HG02973 (cell line): Measurements from ENCODE around the gene SLC6A12.

Experiments
- ATAC-seq: cut with Tn5 transposase; IDR thresholded peaks from one replicate; pipeline ENCODE4 v1.9.1; 2021; ENCODE audit warnings: moderate library complexity; ENCODE audit not compliant: unreplicated experiment

Gene SLC6A12

GRCh38 chr12:214003-214741, at the start of gene SLC6A12:
Gene SLC6A12 (minus strand): TSS chr12:214157. CDS start chr12:209986, 4,171 bp downstream.
- no peak for ATAC-seq

DNA sequence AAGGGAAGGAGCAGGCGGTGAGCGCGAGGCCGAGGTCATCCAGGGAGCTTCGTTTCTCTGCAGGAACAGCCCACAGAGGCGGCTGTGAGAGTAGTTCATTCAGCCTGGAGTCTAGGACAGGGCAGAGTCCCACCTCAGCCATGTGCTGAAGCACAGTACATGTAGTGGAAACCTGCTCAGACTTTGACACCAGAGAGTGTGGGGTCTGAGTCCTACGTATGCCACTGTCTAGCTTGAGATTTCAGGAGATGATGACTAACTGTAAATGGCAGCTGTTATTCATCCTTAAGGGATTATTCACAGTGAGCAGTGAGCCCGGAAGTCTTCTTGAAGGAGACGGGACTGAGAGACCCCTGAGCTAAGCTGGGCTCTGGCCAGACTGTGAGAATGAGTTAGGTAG, 49.6 kb upstream of the SLC6A12 start:
- no peak for ATAC-seq

DNA sequence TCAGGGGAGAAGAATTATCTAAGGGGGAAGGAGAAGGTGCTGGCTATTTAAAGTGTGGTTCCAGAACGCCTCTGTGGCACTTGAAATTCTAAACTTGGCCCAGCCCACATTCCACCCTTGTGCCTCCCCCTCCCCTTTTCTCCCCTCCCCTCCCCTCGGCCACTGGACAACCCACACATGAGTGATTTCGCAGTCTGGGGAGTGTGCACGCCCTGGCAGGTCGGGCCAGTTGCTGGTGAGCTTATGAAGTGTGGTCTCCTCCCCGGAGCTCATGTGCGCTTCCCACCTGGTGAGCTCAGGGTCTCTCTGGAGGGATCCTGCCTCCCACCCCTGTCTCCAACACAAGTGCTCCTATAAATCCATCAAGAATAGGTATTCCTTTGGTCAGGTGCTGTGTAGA, 48.9 kb upstream of the SLC6A12 start, which contains the start of gene SLC6A13:
Gene SLC6A13 (minus strand): TSS at position 20 of the 400 bp plus-strand sequence. CDS start 2,784 bp downstream, outside the sequence.
- no peak for ATAC-seq

GRCh38 chr12:262113-262512, 48.2 kb upstream of the SLC6A12 start:
- ATAC-seq, result no peak

GRCh38 chr12:257521-258321, 43.8 kb upstream of the SLC6A12 start:
- no peak for ATAC-seq

DNA sequence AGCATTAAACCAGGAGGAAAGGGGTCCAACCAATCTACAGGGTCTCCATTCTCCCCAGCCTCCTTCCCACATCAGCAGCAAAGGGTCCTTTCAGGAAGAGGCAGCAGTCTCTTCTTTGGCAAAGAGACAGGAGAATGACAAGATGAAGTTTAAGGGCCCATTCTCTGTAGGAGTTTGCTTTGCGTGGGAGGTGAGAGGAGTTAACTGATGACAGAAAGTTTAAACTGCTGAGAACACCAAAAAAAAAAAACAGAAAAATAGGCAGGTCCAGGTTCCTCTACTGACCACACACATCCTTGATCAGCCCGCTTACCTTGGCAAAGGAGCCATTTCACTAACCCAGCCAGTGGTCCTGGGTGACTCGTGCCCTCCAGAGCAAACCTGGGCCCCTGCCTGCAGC, 43.0 kb upstream of the SLC6A12 start:
- ATAC-seq, result no peak

DNA sequence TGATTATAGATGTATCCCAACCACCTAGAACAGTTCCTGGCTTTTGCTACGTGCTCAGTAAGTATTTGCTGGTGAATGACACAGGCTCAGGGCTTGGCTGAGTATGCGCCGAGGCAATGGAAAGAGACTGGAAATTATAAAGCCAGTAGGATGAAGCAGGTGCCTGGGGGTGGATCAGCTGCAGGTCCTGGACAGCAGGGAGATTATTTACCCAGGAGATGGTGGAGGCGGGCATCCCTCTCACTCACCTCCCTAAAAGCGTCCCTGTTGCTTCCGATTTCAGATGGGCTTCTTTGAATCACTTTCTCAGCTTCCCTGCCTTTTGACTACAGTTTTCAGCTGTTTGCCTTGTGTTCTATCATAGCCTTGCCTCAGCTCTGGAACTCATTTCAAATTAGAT, 42.3 kb upstream of the SLC6A12 start:
- no peak for ATAC-seq

GRCh38 chr12:254912-255311, 41.0 kb upstream of the SLC6A12 start:
- no peak for ATAC-seq

DNA sequence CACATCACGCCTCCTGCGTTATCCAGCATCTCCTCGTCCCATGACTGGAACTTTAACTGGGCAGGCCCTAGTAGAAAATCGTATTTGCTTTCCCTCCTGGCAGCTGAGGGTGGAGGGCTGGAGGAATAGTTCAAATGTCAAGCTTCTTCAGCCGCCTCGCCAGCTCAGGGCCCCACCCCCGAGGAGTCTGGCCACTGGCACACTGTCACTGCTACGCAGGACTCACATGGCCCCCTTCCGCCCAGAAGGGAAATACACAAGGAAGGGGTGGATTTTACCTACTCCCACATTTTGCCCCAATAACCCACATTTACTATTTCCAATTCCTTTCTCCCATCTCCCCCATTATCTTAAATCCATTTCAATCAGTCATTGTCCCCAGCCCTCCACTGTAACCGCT, 40.1 kb upstream of the SLC6A12 start:
- no peak for ATAC-seq

GRCh38 chr12:253116-253831, 39.3 kb upstream of the SLC6A12 start:
- no peak for ATAC-seq

GRCh38 chr12:252636-253035, 38.7 kb upstream of the SLC6A12 start:
- ATAC-seq, result no peak

DNA sequence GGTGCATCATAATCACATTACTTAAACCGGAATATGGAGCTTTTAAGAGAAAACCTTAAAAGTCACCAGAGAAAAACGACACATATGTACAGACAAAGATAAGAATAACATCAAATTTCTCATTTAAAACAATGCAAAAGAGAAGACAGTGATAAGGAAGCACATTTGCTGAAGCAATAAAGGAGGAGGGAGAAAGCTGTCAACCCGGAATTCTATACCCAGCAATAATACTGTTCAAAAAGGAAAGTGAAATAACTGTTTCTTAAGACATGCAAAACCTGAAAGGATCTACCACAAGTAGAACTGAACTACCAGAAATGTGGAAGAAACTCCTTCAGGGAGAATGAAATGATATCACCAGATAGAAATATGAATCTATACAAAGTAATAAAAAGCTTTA, 33.3 kb upstream of the SLC6A12 start:
- no peak for ATAC-seq

- ATAC-seq, result no peak
These were observed 29.4 kb upstream of the SLC6A12 start for GRCh38 chr12:243381-243780.

- no peak for ATAC-seq
These were observed 28.5 kb upstream of the SLC6A12 start for GRCh38 chr12:242496-242895.

- ATAC-seq, result no peak
These were observed 27.3 kb upstream of the SLC6A12 start for GRCh38 chr12:241266-241665.

- ATAC-seq, result no peak
These were observed 26.6 kb upstream of the SLC6A12 start for GRCh38 chr12:240566-240965.

DNA sequence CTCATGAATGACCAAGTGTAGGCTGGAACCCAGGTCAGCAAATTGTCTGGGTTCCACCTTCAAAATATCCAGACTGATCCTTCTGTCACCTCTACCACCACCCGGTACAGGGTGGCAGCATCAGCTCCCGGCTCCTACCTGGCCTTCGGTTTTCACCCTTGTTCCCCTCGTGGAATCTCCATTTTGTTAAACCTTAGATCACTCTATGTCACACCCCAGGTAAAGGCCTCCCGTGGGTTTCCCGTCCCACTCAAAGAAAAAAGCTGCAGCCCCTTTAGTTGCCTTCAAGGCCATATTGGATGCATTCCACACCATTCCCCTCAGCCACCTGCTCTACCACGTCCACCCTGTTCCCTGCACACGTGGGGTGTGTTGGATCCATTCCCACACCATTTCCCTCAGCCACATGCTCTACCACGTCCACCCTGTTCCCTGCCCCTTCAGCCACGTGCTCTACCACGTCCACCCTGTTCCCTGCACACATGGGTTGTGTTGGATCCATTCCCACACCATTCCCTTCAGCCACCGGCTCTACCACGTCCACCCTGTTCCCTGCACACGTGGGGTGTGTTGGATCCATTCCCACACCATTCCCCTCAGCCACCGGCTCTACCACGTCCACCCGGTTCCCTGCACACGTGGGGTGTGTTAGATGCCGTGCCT, 24.9 kb upstream of the SLC6A12 start:
- ATAC-seq, result no peak

DNA sequence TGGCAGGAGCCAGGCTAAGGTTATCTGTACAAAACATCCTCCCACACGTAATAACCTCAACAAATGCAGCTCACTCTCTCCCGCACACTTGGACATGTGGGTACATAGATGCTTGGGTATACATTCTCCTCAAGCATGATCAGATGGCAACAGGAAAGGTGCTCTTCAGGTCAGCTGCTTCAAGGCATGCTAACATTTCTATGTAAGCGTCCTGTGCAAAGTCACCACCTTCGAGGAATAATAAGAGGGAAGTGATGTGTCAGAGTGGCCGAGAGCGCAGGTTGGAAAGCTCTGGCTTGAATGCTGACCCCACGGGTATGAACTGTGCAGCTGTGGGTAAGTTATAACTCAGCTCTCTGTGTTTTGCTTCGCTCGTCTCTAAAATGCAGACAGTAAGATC, 24.2 kb upstream of the SLC6A12 start:
- no peak for ATAC-seq

DNA sequence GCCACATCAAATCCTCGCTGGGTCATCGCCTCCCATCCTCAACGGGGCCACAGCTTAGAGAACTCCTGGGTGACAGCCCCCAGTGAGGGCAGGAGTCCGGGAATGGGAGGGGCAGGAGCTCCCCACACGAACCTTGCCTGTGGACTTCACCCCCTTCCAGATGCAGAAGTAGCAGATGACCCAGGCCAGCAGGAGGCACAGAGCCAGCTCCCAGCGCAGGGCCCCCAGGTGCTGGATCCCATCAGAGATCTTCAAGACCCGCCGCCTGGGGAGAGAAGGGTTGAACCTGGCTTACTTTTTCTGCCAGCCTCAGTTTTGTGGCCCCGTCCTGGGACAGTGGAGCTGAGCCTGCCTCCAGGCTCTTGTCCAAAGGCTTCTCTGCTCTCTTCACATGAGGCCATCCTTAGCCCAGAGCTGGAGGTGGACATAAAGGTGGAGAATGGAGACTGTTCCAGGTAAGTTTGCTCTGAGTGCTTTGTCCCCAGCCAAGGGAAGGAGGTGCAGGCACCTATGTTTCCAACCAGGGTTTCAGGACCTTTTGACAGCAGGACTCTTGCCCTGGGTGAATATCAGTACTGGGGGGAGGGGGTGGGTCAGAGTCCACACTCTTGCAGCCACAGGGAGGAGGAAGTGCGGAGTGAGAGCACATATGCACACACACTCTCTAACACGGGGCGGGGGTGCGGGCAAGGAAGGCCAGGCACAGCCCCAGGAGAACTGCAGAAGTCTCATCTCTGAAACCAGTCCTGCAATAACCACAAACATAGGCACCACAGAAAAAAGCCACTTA, 23.3 kb upstream of the SLC6A12 start:
- ATAC-seq, result no peak

DNA sequence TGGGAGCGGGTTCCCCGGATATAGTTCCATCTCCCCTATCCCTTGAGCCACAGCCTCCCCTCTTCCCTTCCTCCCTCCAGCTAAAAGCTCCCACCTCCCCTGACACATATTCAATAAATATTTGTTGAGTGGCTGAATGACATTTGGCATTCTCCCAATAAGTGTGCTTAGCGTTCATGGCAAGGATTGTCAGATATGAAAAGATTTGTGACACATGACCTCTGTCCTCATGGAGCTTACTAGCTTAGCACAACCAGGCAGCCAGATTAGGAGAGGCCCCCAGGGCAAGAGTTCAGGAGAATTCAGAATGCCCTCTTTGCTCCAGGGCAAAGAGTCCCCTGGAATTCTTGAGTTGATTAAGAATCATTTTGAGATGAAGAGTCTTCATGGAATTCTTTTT, 22.5 kb upstream of the SLC6A12 start:
- no peak for ATAC-seq
